Trophoblast cell (in vitro differentiated cells and primary cell): ENCODE results near the gene RTN4RL2.

ENCODE experiments used
- DNase-seq, 2 donors: peaks; one replicate each; pipeline ENCODE4 v3.0.0-alpha.2; 2016
- H2AFZ ChIP-seq: 2 replicates; pipeline ENCODE4 v1.6.1; 2013; ENCODE audit warnings: low read length, moderate library complexity, mild to moderate bottlenecking; ENCODE audit not compliant: insufficient read depth, poor library complexity
- H2AK5ac ChIP-seq: 2 replicates; pipeline ENCODE4 v1.6.1; 2013; ENCODE audit warnings: mild to moderate bottlenecking, low read length
- H2BK120ac ChIP-seq: 2 replicates; pipeline ENCODE4 v1.6.1; 2013; ENCODE audit warnings: low read length, mild to moderate bottlenecking, moderate library complexity; ENCODE audit not compliant: insufficient read depth, poor library complexity
- H2BK12ac ChIP-seq: 2 replicates; pipeline ENCODE4 v1.6.1; 2013; ENCODE audit warnings: mild to moderate bottlenecking, low read length, moderate library complexity
- H2BK5ac ChIP-seq: 2 replicates; pipeline ENCODE4 v1.6.1; 2013; ENCODE audit warnings: low read length, low read depth, moderate library complexity, mild to moderate bottlenecking; ENCODE audit not compliant: poor library complexity
- H3K14ac ChIP-seq: 2 replicates; pipeline ENCODE4 v1.6.1; 2013; ENCODE audit warnings: mild to moderate bottlenecking, low read length
- H3K18ac ChIP-seq: 2 replicates; pipeline ENCODE4 v1.6.1; 2013; ENCODE audit warnings: mild to moderate bottlenecking, low read length
- H3K23ac ChIP-seq: 2 replicates; pipeline ENCODE4 v1.6.1; 2013; ENCODE audit warnings: low read length
- H3K27ac ChIP-seq: 2 replicates; pipeline ENCODE4 v1.5.1; 2013; ENCODE audit warnings: low read depth, mild to moderate bottlenecking, inconsistent platforms, low read length, moderate library complexity
- H3K27me3 ChIP-seq: 2 replicates; pipeline ENCODE4 v1.6.1; 2013; ENCODE audit warnings: inconsistent platforms, mild to moderate bottlenecking, low read length, moderate library complexity; ENCODE audit not compliant: insufficient read depth
- H3K36me3 ChIP-seq, 2 experiments: 1 replicate in 1 of 2; 2 replicates in 1 of 2; pipeline ENCODE4 v1.6.1; 2013; ENCODE audit warnings: low read length in 2 of 2, mild to moderate bottlenecking in 2 of 2, moderate library complexity in 1 of 2; ENCODE audit not compliant: insufficient read depth in 2 of 2, control insufficient read depth in 1 of 2
- H3K4ac ChIP-seq: 2 replicates; pipeline ENCODE4 v1.6.1; 2013; ENCODE audit warnings: low read depth, mild to moderate bottlenecking, low read length, moderate library complexity
- H3K4me1 ChIP-seq, 2 experiments: 1 replicate in 1 of 2; 2 replicates in 1 of 2; pipeline ENCODE4 v1.6.1; 2013; ENCODE audit warnings: low read length in 2 of 2, mild to moderate bottlenecking in 2 of 2, moderate library complexity in 1 of 2; ENCODE audit not compliant: insufficient read depth in 2 of 2, control insufficient read depth in 1 of 2
- H3K4me2 ChIP-seq: 2 replicates; pipeline ENCODE4 v1.6.1; 2013; ENCODE audit warnings: inconsistent platforms, mild to moderate bottlenecking, low read length, moderate library complexity
- H3K4me3 ChIP-seq: 2 replicates; pipeline ENCODE4 v1.5.1; 2013; ENCODE audit warnings: mild to moderate bottlenecking, low read depth, low read length, inconsistent platforms
- H3K79me1 ChIP-seq: one replicate; pipeline ENCODE4 v1.6.1; 2013; ENCODE audit warnings: low read length
- H3K79me2 ChIP-seq: 2 replicates; pipeline ENCODE4 v1.6.1; 2013; ENCODE audit warnings: low read length, mild to moderate bottlenecking; ENCODE audit not compliant: control insufficient read depth, insufficient read depth, poor library complexity
- H3K9ac ChIP-seq: 2 replicates; pipeline ENCODE4 v1.6.1; 2013; ENCODE audit warnings: mild to moderate bottlenecking, low read length
- H3K9me3 ChIP-seq: 2 replicates; pipeline ENCODE4 v1.6.1; 2013; ENCODE audit warnings: low read depth, mild to moderate bottlenecking, control low read depth, inconsistent platforms, low read length; ENCODE audit not compliant: insufficient read depth
- H4K12ac ChIP-seq: 2 replicates; pipeline ENCODE4 v1.6.1; 2013; ENCODE audit warnings: low read depth, mild to moderate bottlenecking, low read length, moderate library complexity
- H4K8ac ChIP-seq: 2 replicates; pipeline ENCODE4 v1.6.1; 2013; ENCODE audit warnings: low read depth, mild to moderate bottlenecking, low read length, moderate library complexity
- H4K91ac ChIP-seq: one replicate; pipeline ENCODE4 v1.6.1; 2013; ENCODE audit warnings: low read depth, mild to moderate bottlenecking, low read length, moderate library complexity
- WGBS: extraction: QIAGEN DNeasy Blood & Tissue Kit; methylation state at CpG from one replicate; pipeline ENCODE4 v1.1.7; 2013; ENCODE audit warnings: missing lambda C conversion rate; ENCODE audit not compliant: insufficient read length, insufficient coverage; ENCODE audit errors: extremely low coverage; 5-methylcytosine and 5-hydroxymethylcytosine counted together

The RTN4RL2 gene

GRCh38 chr11:57471496-57471895 is 11.2 kb downstream of the RTN4RL2 start:
- no peak overlapping the region for H3K23ac ChIP-seq
- H3K36me3 ChIP-seq = no peaks in the 10 kb centered on the region
- H3K4me1 ChIP-seq = peaks cover 5 to 6% of the 10 kb centered on the region in 2 experiments
- H3K18ac ChIP-seq = no peak overlapping the region
- DNase-seq = no peak
- no peak overlapping the region for H2BK5ac ChIP-seq
- H3K14ac ChIP-seq = no peak overlapping the region
- no peak overlapping the region for H2AFZ ChIP-seq
- WGBS = no CpG with 5 or more reads among the region's 3 CpGs
- H3K9me3 ChIP-seq = peaks cover 3% of the 10 kb centered on the region
- no peak overlapping the region for H2BK120ac ChIP-seq
- H2BK12ac ChIP-seq = no peak overlapping the region
- no peak overlapping the region for H4K91ac ChIP-seq
- H3K79me1 ChIP-seq = no peaks in the 10 kb centered on the region
- H3K4ac ChIP-seq = no peak overlapping the region
- no peak overlapping the region for H3K9ac ChIP-seq
- no peaks in the 10 kb centered on the region for H3K79me2 ChIP-seq
- no peak overlapping the region for H3K4me2 ChIP-seq
- peaks cover 20% of the 10 kb centered on the region for H3K27me3 ChIP-seq
- no peak overlapping the region for H4K8ac ChIP-seq
- H3K27ac ChIP-seq = no peak overlapping the region
- H2AK5ac ChIP-seq = no peak overlapping the region
- H4K12ac ChIP-seq = no peak overlapping the region
- no peak overlapping the region for H3K4me3 ChIP-seq

GRCh38 chr11:57473285-57473841 is 13.0 kb downstream of the RTN4RL2 start:
- Histone ChIP-seq H3K27ac (no peak overlapping the region), H2AK5ac (no peak overlapping the region), H3K18ac (no peak overlapping the region), H2BK12ac (no peak overlapping the region), H3K36me3 (no peaks in the 10 kb centered on the region), H3K4me3 (no peak overlapping the region), H2BK5ac (no peak overlapping the region), H3K4me1 (peaks cover 6 to 8% of the 10 kb centered on the region in 2 experiments), H2BK120ac (no peak overlapping the region), H3K23ac (no peak overlapping the region), H3K9me3 (peaks cover 3% of the 10 kb centered on the region), H3K4me2 (no peak overlapping the region), H3K27me3 (peaks cover 31% of the 10 kb centered on the region), H3K9ac (no peak overlapping the region), H2AFZ (no peak overlapping the region), H4K8ac (no peak overlapping the region), H3K4ac (no peak overlapping the region), H4K91ac (no peak overlapping the region), H3K14ac (no peak overlapping the region), H3K79me1 (no peaks in the 10 kb centered on the region), H3K79me2 (no peaks in the 10 kb centered on the region), H4K12ac (no peak overlapping the region)
- WGBS = no CpG with 5 or more reads among the region's 6 CpGs
- no peak for DNase-seq

- Histone ChIP-seq H3K23ac (no peak overlapping the region), H3K27me3 (peaks cover 31% of the 10 kb centered on the region), H4K8ac (no peak overlapping the region), H3K36me3 (no peaks in the 10 kb centered on the region), H3K4me1 (peaks cover 6 to 8% of the 10 kb centered on the region in 2 experiments), H2BK120ac (no peak overlapping the region), H2AK5ac (no peak overlapping the region), H4K12ac (no peak overlapping the region), H3K4me3 (no peak overlapping the region), H3K79me1 (no peaks in the 10 kb centered on the region), H3K9ac (no peak overlapping the region), H2BK12ac (no peak overlapping the region), H3K9me3 (peaks cover 3% of the 10 kb centered on the region), H3K79me2 (no peaks in the 10 kb centered on the region), H4K91ac (no peak overlapping the region), H3K27ac (no peak overlapping the region), H3K4me2 (no peak overlapping the region), H2AFZ (no peak overlapping the region), H3K18ac (no peak overlapping the region), H3K4ac (no peak overlapping the region), H2BK5ac (no peak overlapping the region), H3K14ac (no peak overlapping the region)
- WGBS = no CpG with 5 or more reads among the region's 9 CpGs
- DNase-seq = no peak
Measured at GRCh38 chr11:57474017-57474802, 13.9 kb downstream of the RTN4RL2 start.

- peaks cover 31% of the 10 kb centered on the region for H3K27me3 ChIP-seq
- H3K9me3 ChIP-seq = peaks cover 3% of the 10 kb centered on the region
- no peak overlapping the region for H3K4me2 ChIP-seq
- H3K4ac ChIP-seq = no peak overlapping the region
- H3K9ac ChIP-seq = no peak overlapping the region
- no peak overlapping the region for H2BK5ac ChIP-seq
- H3K4me3 ChIP-seq = no peak overlapping the region
- no peak overlapping the region for H2BK120ac ChIP-seq
- no peak overlapping the region for H3K23ac ChIP-seq
- no peak overlapping the region for H4K12ac ChIP-seq
- no peak overlapping the region for H2AFZ ChIP-seq
- H3K27ac ChIP-seq = no peak overlapping the region
- peaks cover 6 to 8% of the 10 kb centered on the region in 2 experiments for H3K4me1 ChIP-seq
- no peak overlapping the region for H4K91ac ChIP-seq
- H3K79me1 ChIP-seq = no peaks in the 10 kb centered on the region
- no peak overlapping the region for H3K14ac ChIP-seq
- no peak overlapping the region for H2AK5ac ChIP-seq
- no peaks in the 10 kb centered on the region for H3K36me3 ChIP-seq
- H2BK12ac ChIP-seq = no peak overlapping the region
- WGBS = no CpG with 5 or more reads among the region's 5 CpGs
- no peaks in the 10 kb centered on the region for H3K79me2 ChIP-seq
- H4K8ac ChIP-seq = no peak overlapping the region
- DNase-seq = no peak
- H3K18ac ChIP-seq = no peak overlapping the region
Measured at GRCh38 chr11:57474803-57475115, 14.4 kb downstream of the RTN4RL2 start.
